Mucosa of stomach (tissue), 1 donor: ENCODE measurements around the gene IL2RG.

ENCODE experiments used
- H3K27me3 ChIP-seq: one replicate; pipeline ENCODE4 v1.7.0; 2013; ENCODE audit warnings: mild to moderate bottlenecking, low read length; ENCODE audit not compliant: control insufficient read depth, insufficient read depth
- H3K36me3 ChIP-seq: one replicate; pipeline ENCODE4 v1.7.0; 2013; ENCODE audit warnings: low read length; ENCODE audit not compliant: control insufficient read depth, insufficient read depth
- H3K4me1 ChIP-seq: one replicate; pipeline ENCODE4 v1.7.0; 2013; ENCODE audit warnings: mild to moderate bottlenecking, low read length; ENCODE audit not compliant: control insufficient read depth, insufficient read depth
- H3K4me3 ChIP-seq: one replicate; pipeline ENCODE4 v1.7.0; 2013; ENCODE audit warnings: low read length
- H3K9ac ChIP-seq: one replicate; pipeline ENCODE4 v1.7.0; 2013; ENCODE audit warnings: mild to moderate bottlenecking, low read length, moderate library complexity
- H3K9me3 ChIP-seq: one replicate; pipeline ENCODE4 v1.7.0; 2013; ENCODE audit warnings: mild to moderate bottlenecking, low read length, moderate library complexity; ENCODE audit not compliant: control insufficient read depth
- donor health status: Pancreatic carcinoma.

Gene IL2RG

GRCh38 chrX:71091263-71091662 lies 20.1 kb downstream of the IL2RG start:
- no peaks in the 10 kb centered on the region for H3K9me3 ChIP-seq
- no peaks in the 10 kb centered on the region for H3K4me1 ChIP-seq
- no peak overlapping the region for H3K4me3 ChIP-seq
- no peaks in the 10 kb centered on the region for H3K27me3 ChIP-seq
- no peaks in the 10 kb centered on the region for H3K36me3 ChIP-seq
- H3K9ac ChIP-seq: no peak overlapping the region

DNA sequence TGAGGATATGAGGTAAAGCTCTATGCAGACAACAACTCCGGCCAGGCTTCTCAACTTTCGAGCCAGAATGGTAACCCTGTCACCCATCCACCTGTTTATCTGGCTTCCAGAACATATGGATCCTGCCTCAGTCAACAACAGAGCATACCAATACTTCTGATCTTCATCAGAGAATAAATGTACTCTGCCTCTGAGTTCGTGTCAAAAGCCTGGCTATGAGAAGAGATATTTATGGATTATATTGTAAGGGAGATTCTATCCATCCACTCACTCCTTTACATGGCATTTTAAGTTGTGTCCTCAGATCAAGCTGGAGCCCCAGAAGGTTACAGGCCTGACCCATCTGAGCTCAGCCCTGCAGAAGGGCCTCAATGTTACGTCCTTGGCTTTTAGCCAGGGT lies 25.5 kb downstream of the IL2RG start:
- H3K36me3 ChIP-seq: no peaks in the 10 kb centered on the region
- no peak overlapping the region for H3K4me3 ChIP-seq
- H3K27me3 ChIP-seq: no peaks in the 10 kb centered on the region
- H3K9me3 ChIP-seq: no peaks in the 10 kb centered on the region
- H3K9ac ChIP-seq: no peak overlapping the region
- no peaks in the 10 kb centered on the region for H3K4me1 ChIP-seq

DNA sequence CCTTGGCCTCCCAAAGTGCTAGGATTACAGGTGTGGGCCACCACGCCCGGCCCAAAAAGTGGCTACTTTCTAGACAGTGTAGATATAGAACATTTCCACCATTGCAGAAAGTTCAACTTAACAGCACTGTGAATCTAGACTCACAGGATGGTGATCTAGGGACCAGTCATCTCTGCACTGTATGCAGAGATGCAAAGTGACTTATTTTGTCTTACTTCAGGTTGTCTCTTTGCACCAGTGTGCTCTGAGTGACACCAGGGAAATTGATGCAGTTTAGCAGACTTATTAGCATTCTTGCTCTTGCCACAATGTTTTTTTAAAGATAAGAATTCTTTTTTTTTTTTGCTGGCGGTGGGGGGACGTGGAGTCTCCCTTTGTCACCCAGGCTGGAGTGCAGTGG lies 28.6 kb downstream of the IL2RG start:
- Histone ChIP-seq H3K4me3 (no peak overlapping the region), H3K4me1 (no peaks in the 10 kb centered on the region), H3K9ac (no peak overlapping the region), H3K9me3 (no peaks in the 10 kb centered on the region), H3K36me3 (no peaks in the 10 kb centered on the region), H3K27me3 (no peaks in the 10 kb centered on the region)

GRCh38 chrX:71082124-71082647 lies 29.2 kb downstream of the IL2RG start:
- Histone ChIP-seq H3K9me3 (no peaks in the 10 kb centered on the region), H3K36me3 (no peaks in the 10 kb centered on the region), H3K4me1 (no peaks in the 10 kb centered on the region), H3K9ac (no peak overlapping the region), H3K27me3 (no peaks in the 10 kb centered on the region), H3K4me3 (no peak overlapping the region)

DNA sequence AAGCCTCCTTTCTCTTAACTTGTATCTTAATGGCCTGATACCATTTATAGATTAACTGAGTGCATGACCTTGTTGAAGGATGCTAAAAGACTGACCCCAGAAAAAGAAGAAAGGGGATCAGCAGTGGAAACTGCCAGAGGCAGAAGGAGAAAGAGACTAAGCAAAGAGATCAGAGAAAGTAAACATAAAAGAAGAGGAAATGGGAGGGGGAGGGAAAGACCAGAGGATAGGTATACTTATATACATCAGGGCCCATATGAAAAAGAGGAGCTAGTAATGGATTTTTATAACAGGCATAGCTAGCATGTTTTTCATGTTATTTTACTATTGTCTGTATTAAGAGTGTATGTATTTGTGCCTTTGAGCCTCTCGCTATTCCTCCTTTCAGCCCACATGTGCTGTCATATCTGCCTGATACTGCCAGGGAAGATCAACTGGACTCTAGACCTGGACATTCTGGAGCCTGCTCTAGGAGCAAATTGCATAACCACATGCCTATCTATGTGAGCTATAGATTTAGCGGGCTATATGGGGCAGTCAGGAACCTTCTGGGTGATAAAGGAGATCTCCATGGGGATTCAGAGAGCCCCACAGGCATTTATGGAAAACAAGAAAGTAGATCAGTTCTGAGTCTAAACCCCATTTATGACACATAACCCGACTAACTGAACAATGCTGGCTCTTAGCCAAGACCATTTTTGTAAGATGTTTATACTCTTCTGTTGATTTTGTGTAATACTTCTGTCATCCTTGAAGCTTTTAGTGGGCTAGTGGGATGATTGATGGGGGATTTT lies 29.9 kb downstream of the IL2RG start:
- no peaks in the 10 kb centered on the region for H3K4me1 ChIP-seq
- H3K9ac ChIP-seq: no peak overlapping the region
- no peak overlapping the region for H3K4me3 ChIP-seq
- no peaks in the 10 kb centered on the region for H3K9me3 ChIP-seq
- no peaks in the 10 kb centered on the region for H3K27me3 ChIP-seq
- no peaks in the 10 kb centered on the region for H3K36me3 ChIP-seq

- Histone ChIP-seq H3K4me3 (no peak overlapping the region), H3K4me1 (peaks cover 3% of the 10 kb centered on the region), H3K27me3 (no peaks in the 10 kb centered on the region), H3K9me3 (no peaks in the 10 kb centered on the region), H3K36me3 (no peaks in the 10 kb centered on the region), H3K9ac (no peak overlapping the region)
Observed at GRCh38 chrX:71070531-71070930, 40.8 kb downstream of the IL2RG start.

DNA sequence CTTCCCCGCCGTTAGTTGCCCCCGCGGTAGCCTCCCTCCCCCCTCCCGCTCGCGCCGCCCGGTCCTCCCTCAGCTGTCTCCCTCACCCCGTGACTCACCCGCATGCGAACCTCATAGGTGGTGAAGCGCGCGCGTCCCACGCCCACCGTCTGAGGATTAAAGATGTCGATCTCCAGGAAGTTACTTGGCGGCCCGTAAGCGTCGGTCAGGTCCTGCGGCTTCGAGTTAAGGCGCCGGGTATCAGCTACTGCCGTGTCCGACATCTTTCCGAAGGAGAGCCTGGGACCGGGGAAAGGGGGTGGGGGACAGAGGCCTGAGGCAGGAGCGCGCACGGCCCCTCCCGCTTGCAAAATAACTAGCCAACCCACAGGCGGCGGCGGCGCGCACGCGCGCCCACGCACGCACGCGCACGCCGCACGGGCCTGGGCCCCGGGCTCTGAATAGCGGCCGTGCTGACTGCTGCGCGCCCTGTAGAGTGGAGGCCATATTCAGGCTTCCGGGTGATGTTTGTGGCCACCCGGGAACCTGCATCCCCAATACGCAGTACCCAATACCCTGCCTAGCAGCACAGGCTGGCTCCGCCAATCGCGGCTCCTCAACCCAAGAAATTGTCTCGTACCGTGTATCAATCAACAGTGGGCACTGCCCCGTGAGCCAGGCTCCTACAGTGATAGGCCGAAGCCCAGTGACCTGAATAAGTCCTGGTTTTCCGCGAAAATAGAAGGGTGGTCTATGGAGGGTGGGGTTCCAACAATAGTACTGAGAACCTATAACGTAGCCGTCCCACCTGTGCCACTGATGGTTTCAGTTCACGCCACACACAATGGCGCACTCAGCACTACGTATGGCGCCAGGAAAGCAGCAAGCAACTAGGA lies 43.1 kb downstream of the IL2RG start, which contains the start of gene SNX12:
Gene SNX12 (minus strand): TSS at position 291 of the 875 bp plus-strand sequence. CDS start 28 bp downstream, at position 263.
- Histone ChIP-seq H3K4me1 (peaks cover 3% of the 10 kb centered on the region), H3K9me3 (no peaks in the 10 kb centered on the region), H3K36me3 (no peaks in the 10 kb centered on the region), H3K9ac (peak within 1 kb of the TSS; percentile 75), H3K4me3 (peak within 1 kb of the TSS; percentile 47), H3K27me3 (no peaks in the 10 kb centered on the region)

DNA sequence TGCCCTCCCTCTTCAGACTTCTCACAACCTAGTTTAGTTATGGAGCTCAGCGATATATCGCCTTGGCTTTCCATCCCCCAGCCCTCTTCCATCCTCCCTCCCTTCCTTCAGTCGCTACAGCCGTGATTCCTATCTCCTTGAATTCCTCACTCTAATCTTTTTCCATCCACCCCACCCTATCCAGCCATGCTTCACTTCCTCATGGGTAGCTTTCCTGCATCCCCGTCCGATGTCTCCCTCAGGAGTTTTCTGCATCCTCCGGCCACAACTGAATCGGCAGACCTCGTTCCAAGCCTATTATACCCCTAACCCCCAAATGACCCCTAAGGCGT lies 43.7 kb downstream of the IL2RG start:
- H3K9ac ChIP-seq: peak overlapping the region; percentile 72

GRCh38 chrX:71067089-71067488 lies 44.3 kb downstream of the IL2RG start:
- Histone ChIP-seq H3K9me3 (no peaks in the 10 kb centered on the region), H3K27me3 (no peaks in the 10 kb centered on the region), H3K4me1 (peaks cover 3% of the 10 kb centered on the region), H3K36me3 (no peaks in the 10 kb centered on the region), H3K9ac (peak overlapping the region; percentile 72), H3K4me3 (no peak overlapping the region)

More for the DNA sequence above, 43.7 kb downstream of the IL2RG start:
- peaks cover 3% of the 10 kb centered on the region for H3K4me1 ChIP-seq
- peak overlapping the region; percentile 47 for H3K4me3 ChIP-seq
- H3K36me3 ChIP-seq: no peaks in the 10 kb centered on the region
- H3K9me3 ChIP-seq: no peaks in the 10 kb centered on the region
- H3K27me3 ChIP-seq: no peaks in the 10 kb centered on the region

- no peaks in the 10 kb centered on the region for H3K9me3 ChIP-seq
- H3K4me3 ChIP-seq: no peak overlapping the region
- H3K27me3 ChIP-seq: no peaks in the 10 kb centered on the region
- H3K4me1 ChIP-seq: no peaks in the 10 kb centered on the region
- no peak overlapping the region for H3K9ac ChIP-seq
- H3K36me3 ChIP-seq: no peaks in the 10 kb centered on the region
Observed at GRCh38 chrX:71060127-71060526, 51.2 kb downstream of the IL2RG start.

- Histone ChIP-seq H3K36me3 (no peaks in the 10 kb centered on the region), H3K4me1 (no peaks in the 10 kb centered on the region), H3K27me3 (no peaks in the 10 kb centered on the region), H3K9me3 (no peaks in the 10 kb centered on the region), H3K9ac (no peak overlapping the region), H3K4me3 (no peak overlapping the region)
Observed at GRCh38 chrX:71057848-71058530, 53.4 kb downstream of the IL2RG start.
